Skeletal muscle tissue (tissue), 1 donor: ENCODE data around the gene CEP85L. TPM values are rescaled to one million over a fixed set of nuclear protein-coding genes. Genes with fewer than 3 reads are reported as not detected.

Experiments
- total RNA-seq: library from RNA; depleted of rRNA; stranded (reverse); fragments of >200 nt; gene quantifications from one replicate; pipeline ENCODE4 v1.2.3, GENCODE V29; 2014

Gene CEP85L
- total RNA-seq, 1 donor from 2014 or later: 42.3 TPM

Other genes starting within 250 kb of the CEP85L start
- 18.3 TPM for gene PLN, start 103.3 kb downstream of the CEP85L start, total RNA-seq
- 11.5 TPM for gene ASF1A, start 242.6 kb upstream of the CEP85L start, total RNA-seq